H1 (cell line): ENCODE data around the gene GABRB2. TPM values are rescaled to one million over a fixed set of nuclear protein-coding genes. Genes with fewer than 3 reads are reported as not detected.
A peak's percentile ranks its signal among the peaks of the same experiment; 100 is the strongest.

ENCODE experiments used
- CTCF ChIA-PET: fragments of 300-600 bp; sonication (Branson Sonifier 250); formaldehyde crosslinking; loops from one replicate; lab custom pipeline; 2021; ENCODE audit not compliant: partially characterized antibody; lab: Charles Lee
- POLR2A ChIA-PET: fragments of 300-600 bp; sonication (Branson Sonifier 250); formaldehyde crosslinking; loops from one replicate; lab custom pipeline; 2021; ENCODE audit warnings: inconsistent platforms; ENCODE audit not compliant: partially characterized antibody; lab: Charles Lee
- DNase-seq, 2 experiments: peaks; one replicate each; pipeline versions ENCODE4 v3.0.0 to v3.0.0-alpha.2; 2010 to 2022; ENCODE audit warnings: low spot score in 2 of 2, low read depth in 1 of 2, mixed read lengths in 1 of 2
- FAIRE-seq: peaks from 2 replicates; lab custom pipeline; 2011; peaks lifted over from hg19 to GRCh38; lab: Jason Lieb, UNC
- H2AFZ ChIP-seq: 2 replicates; pipeline ENCODE4 v1.8.1; 2012; ENCODE audit warnings: low read length, inconsistent platforms
- H2AK5ac ChIP-seq: 2 replicates; pipeline ENCODE4 v1.6.1; 2013; ENCODE audit warnings: low read depth, low read length
- H2BK120ac ChIP-seq: replicated peaks from 2 replicates; pipeline ENCODE3; 2013; ENCODE audit warnings: low read depth, low read length, inconsistent platforms
- H2BK12ac ChIP-seq: 2 replicates; pipeline ENCODE4 v1.6.1; 2013; ENCODE audit warnings: low read depth, low read length
- H2BK15ac ChIP-seq: 2 replicates; pipeline ENCODE4 v1.6.1; 2013; ENCODE audit warnings: low read length
- H2BK20ac ChIP-seq: 2 replicates; pipeline ENCODE4 v1.6.1; 2013; ENCODE audit warnings: low read length
- H2BK5ac ChIP-seq: 2 replicates; pipeline ENCODE4 v1.6.1; 2013; ENCODE audit warnings: low read depth, low read length
- H3K14ac ChIP-seq: 2 replicates; pipeline ENCODE4 v1.6.1; 2013; ENCODE audit warnings: inconsistent platforms; ENCODE audit not compliant: insufficient read length
- H3K18ac ChIP-seq: 2 replicates; pipeline ENCODE4 v1.6.1; 2013; ENCODE audit warnings: low read length; ENCODE audit errors: extremely low read depth
- H3K23ac ChIP-seq: 2 replicates; pipeline ENCODE4 v1.6.1; 2013; ENCODE audit warnings: inconsistent platforms; ENCODE audit not compliant: insufficient read length
- H3K23me2 ChIP-seq: 2 replicates; pipeline ENCODE4 v1.6.1; 2013; ENCODE audit warnings: low read depth, low read length
- H3K27ac ChIP-seq: 2 replicates; pipeline ENCODE4 v1.6.1; 2011; ENCODE audit warnings: low read depth, low read length, inconsistent platforms
- H3K27me3 ChIP-seq, 4 experiments: replicated peaks in 1 of 4; 1 replicate in 1 of 4; 2 replicates in 3 of 4; pipeline versions ENCODE4 v1.6.1 to v1.8.1; 2011 to 2013; ENCODE audit warnings: low read length in 3 of 4, mild to moderate bottlenecking in 3 of 4, inconsistent platforms in 2 of 4, mixed read lengths in 2 of 4, moderate library complexity in 1 of 4; ENCODE audit not compliant: control insufficient read depth in 3 of 4, insufficient read depth in 3 of 4; ENCODE audit errors: extremely low read depth in 1 of 4
- H3K36me3 ChIP-seq, 4 experiments: 2 replicates each; pipeline versions ENCODE4 v1.6.1 to v1.8.1; 2011 to 2013; ENCODE audit warnings: mild to moderate bottlenecking in 4 of 4, low read length in 3 of 4, moderate library complexity in 2 of 4, control low read depth in 1 of 4, inconsistent platforms in 1 of 4; ENCODE audit not compliant: insufficient read depth in 4 of 4, control insufficient read depth in 2 of 4
- H3K4ac ChIP-seq: replicated peaks from 2 replicates; pipeline ENCODE3; 2013; ENCODE audit warnings: low read length, low read depth, mixed read lengths, inconsistent platforms; ENCODE audit not compliant: insufficient read length
- H3K4me1 ChIP-seq, 4 experiments: replicated peaks in 1 of 4; 1 replicate in 1 of 4; 2 replicates in 3 of 4; pipeline versions ENCODE4 v1.6.1 to v1.8.1; 2011 to 2013; ENCODE audit warnings: low read length in 3 of 4, inconsistent platforms in 2 of 4, mixed read lengths in 1 of 4; ENCODE audit not compliant: insufficient read depth in 4 of 4, control insufficient read depth in 3 of 4
- H3K4me2 ChIP-seq, 2 experiments: 2 replicates each; pipeline versions ENCODE4 v1.6.1 to v1.8.1; 2011 to 2013; ENCODE audit warnings: low read depth in 2 of 2, low read length in 2 of 2, control low read depth in 1 of 2, inconsistent platforms in 1 of 2, mild to moderate bottlenecking in 1 of 2; ENCODE audit not compliant: insufficient read depth in 1 of 2
- H3K4me3 ChIP-seq, 4 experiments: fragments of 200-600, 300-600 bp in 1 of 4; sonication (generic), shearing (Covaris generic), sonication (Bioruptor Twin) in 1 of 4; 2 replicates each; pipeline versions ENCODE4 v1.5.1 to v1.8.1; 2011 to 2016; ENCODE audit warnings: low read length in 4 of 4, low read depth in 3 of 4, control low read depth in 2 of 4, inconsistent platforms in 2 of 4, mild to moderate bottlenecking in 2 of 4, mixed read lengths in 1 of 4, moderate library complexity in 1 of 4; ENCODE audit not compliant: insufficient read depth in 2 of 4; ENCODE audit errors: extremely low read depth in 1 of 4
- H3K56ac ChIP-seq: replicated peaks from 2 replicates; pipeline ENCODE3; 2013; ENCODE audit warnings: low read depth, mild to moderate bottlenecking, mixed read lengths, low read length, inconsistent platforms; ENCODE audit not compliant: insufficient read length
- H3K79me1 ChIP-seq: 2 replicates; pipeline ENCODE4 v1.6.1; 2013; ENCODE audit warnings: low read depth, low read length, control low read depth
- H3K79me2 ChIP-seq, 2 experiments: 2 replicates each; pipeline versions ENCODE4 v1.6.1 to v1.8.1; 2012 to 2013; ENCODE audit warnings: low read length in 2 of 2, mild to moderate bottlenecking in 2 of 2, inconsistent platforms in 1 of 2; ENCODE audit not compliant: insufficient read depth in 2 of 2, control insufficient read depth in 1 of 2
- H3K9ac ChIP-seq, 4 experiments: replicated peaks in 1 of 4; 1 replicate in 1 of 4; 2 replicates in 3 of 4; pipeline versions ENCODE4 v1.6.1 to v1.8.1; 2011 to 2013; ENCODE audit warnings: low read depth in 3 of 4, low read length in 3 of 4, control low read depth in 2 of 4, mild to moderate bottlenecking in 2 of 4, moderate library complexity in 2 of 4, inconsistent platforms in 1 of 4; ENCODE audit errors: extremely low read depth in 1 of 4
- H3K9me3 ChIP-seq, 2 experiments: 2 replicates each; pipeline versions ENCODE4 v1.6.1 to v1.8.1; 2012 to 2013; ENCODE audit warnings: mild to moderate bottlenecking in 2 of 2, moderate library complexity in 2 of 2, control low read depth in 1 of 2, inconsistent platforms in 1 of 2, low read depth in 1 of 2, low read length in 1 of 2, mixed read lengths in 1 of 2; ENCODE audit not compliant: insufficient read depth in 2 of 2
- H4K20me1 ChIP-seq, 2 experiments: replicated peaks in 1 of 2; 2 replicates each; pipeline versions ENCODE3 to v1.8.1; 2011 to 2013; ENCODE audit warnings: inconsistent platforms in 2 of 2, low read length in 2 of 2, mild to moderate bottlenecking in 1 of 2; ENCODE audit not compliant: insufficient read depth in 2 of 2, control insufficient read depth in 1 of 2
- H4K5ac ChIP-seq: 2 replicates; pipeline ENCODE4 v1.6.1; 2013; ENCODE audit warnings: low read length, low read depth, mixed read lengths, inconsistent platforms; ENCODE audit not compliant: insufficient read length
- H4K8ac ChIP-seq: 2 replicates; pipeline ENCODE4 v1.8.0; 2013; ENCODE audit warnings: mild to moderate bottlenecking, moderate library complexity, low read length, inconsistent platforms; ENCODE audit not compliant: insufficient read depth; ENCODE audit errors: extremely low read depth
- H4K91ac ChIP-seq: replicated peaks from 2 replicates; pipeline ENCODE3; 2013; ENCODE audit warnings: low read length, mixed read lengths, inconsistent platforms; ENCODE audit not compliant: insufficient read length
- CHD2 ChIP-seq: IDR thresholded peaks from 2 replicates; pipeline ENCODE4 v1.6.1; 2012; ENCODE audit warnings: low read length, improper control_type of control experiment
- CTCF ChIP-seq, 3 experiments: IDR thresholded peaks; 1 replicate in 2 of 3; 2 replicates in 1 of 3; pipeline versions ENCODE4 v1.5.1 to v1.6.1; 2011; ENCODE audit warnings: low read length in 3 of 3, mild to moderate bottlenecking in 3 of 3, inconsistent platforms in 2 of 3, low read depth in 1 of 3, moderate library complexity in 1 of 3; ENCODE audit not compliant: insufficient read depth in 1 of 3; ENCODE audit errors: control extremely low read depth in 1 of 3
- EGR1 ChIP-seq: IDR thresholded peaks from 2 replicates; pipeline ENCODE4 v1.6.1; 2011; ENCODE audit warnings: low read depth, low read length, borderline replicate concordance
- KDM1A ChIP-seq: fragments of 200-600, 300-600 bp; sonication (generic); IDR thresholded peaks from 2 replicates; pipeline ENCODE4 v1.7.1; 2016; ENCODE audit warnings: mild to moderate bottlenecking, low read length, borderline replicate concordance
- KDM5A ChIP-seq: fragments of 200-600 bp; IDR thresholded peaks from 2 replicates; pipeline ENCODE4 v1.7.1; 2012; ENCODE audit warnings: mild to moderate bottlenecking, low read length, inconsistent platforms, mixed read lengths
- POLR2AphosphoS5 ChIP-seq: IDR thresholded peaks from 2 replicates; pipeline ENCODE4 v1.6.1; 2011; ENCODE audit warnings: low read depth, low read length
- RAD21 ChIP-seq, 2 experiments: IDR thresholded peaks in 1 of 2; conservative IDR thresholded peaks in 1 of 2; 2 replicates each; pipeline ENCODE4 v1.6.1; 2011; ENCODE audit warnings: low read depth in 2 of 2, low read length in 2 of 2, improper control_type of control experiment in 1 of 2, inconsistent platforms in 1 of 2, mild to moderate bottlenecking in 1 of 2, moderate library complexity in 1 of 2
- TAF1 ChIP-seq: IDR thresholded peaks from 2 replicates; pipeline ENCODE4 v1.6.1; 2011; ENCODE audit warnings: mild to moderate bottlenecking, low read depth, low read length
- TBP ChIP-seq: IDR thresholded peaks from 2 replicates; pipeline ENCODE4 v1.6.1; 2011; ENCODE audit warnings: low read depth, low read length, improper control_type of control experiment
- YY1 ChIP-seq: IDR thresholded peaks from 2 replicates; pipeline ENCODE4 v1.6.1; 2011; ENCODE audit warnings: low read depth, mild to moderate bottlenecking, low read length
- WGBS, 2 experiments: shearing (Covaris generic) in 1 of 2; methylation state at CpG; one replicate each; pipeline versions ENCODE4 v1.1.6 to v1.1.7; 2013 to 2015; ENCODE audit warnings: low lambda C conversion rate in 2 of 2, mixed read lengths in 2 of 2, inconsistent platforms in 1 of 2, low coverage in 1 of 2, missing lambda C conversion rate in 1 of 2; ENCODE audit not compliant: insufficient replicate concordance in 2 of 2, insufficient coverage in 1 of 2, insufficient read length in 1 of 2; ENCODE audit errors: extremely low coverage in 1 of 2, missing lambda C conversion rate in 1 of 2; 5-methylcytosine and 5-hydroxymethylcytosine counted together
- polyA plus RNA-seq, 7 experiments: library from polyadenylated mRNA; depleted of rRNA in 3 of 7; stranded (reverse) in 5 of 7; unstranded in 2 of 7; fragments of >200 nt in 5 of 7; fragments of 200-250 nt in 2 of 7; gene quantifications; 1 replicate in 5 of 7; 2 replicates in 1 of 7; 4 replicates in 1 of 7; pipeline versions ENCODE4 v1.2.1 to v1.2.3, GENCODE V29; 2011 to 2013; ENCODE audit warnings: missing spikeins in 2 of 7, mixed read lengths in 2 of 7
- total RNA-seq: library from RNA; stranded (reverse); fragmentation: NEBNext Ultra II Directional; extraction: Animal tissue kit (Norgen Biotek cat#: 25700); gene quantifications from 2 replicates; pipeline ENCODE4 v1.2.1, GENCODE V29; 2021

Gene GABRB2
- total and polyA plus RNA-seq, 2 of the 8 experiments (the other 6 are each of a cell fraction or from before 2014, with no cell fraction given), result 0.54 to 1.9 TPM

- POLR2A ChIA-PET, result no interaction called here
- no peak overlapping the region for H3K14ac ChIP-seq
- H2BK5ac ChIP-seq, result no peak overlapping the region
- H3K4me2 ChIP-seq, result no peak overlapping the region
- no peak overlapping the region for H4K8ac ChIP-seq
- no peak overlapping the region for H2AFZ ChIP-seq
- WGBS, 2 experiments, result 82% methylated on average over 2 of the region's 2 CpGs; no CpG with 5 or more reads in 1 of the 2 experiments
- no peak overlapping the region for H3K27ac ChIP-seq
- H3K23ac ChIP-seq, result no peak overlapping the region
- DNase-seq, result no peak
- H4K20me1 ChIP-seq, result no peaks in the 10 kb centered on the region
- peaks cover 0 to 1% (median 0%) of the 10 kb centered on the region in 4 experiments; a peak in 2 of 7 replicates for H3K27me3 ChIP-seq
- CTCF ChIA-PET, result interaction anchor here (0.7 to 1.5 kb wide), 8 partner anchors 8 to 852 kb away, joined by 3 to 6 read pairs (median 3); no protein-coding TSS in a partner anchor
- H3K4ac ChIP-seq, result no peak overlapping the region
- no peak overlapping the region for H2BK120ac ChIP-seq
- H3K9me3 ChIP-seq, result no peaks in the 10 kb centered on the region
- no peak overlapping the region for H3K4me3 ChIP-seq
- no peak overlapping the region for H3K18ac ChIP-seq
- H3K79me1 ChIP-seq, result no peaks in the 10 kb centered on the region
- FAIRE-seq, result no peak
- H3K4me1 ChIP-seq, result no peaks in the 10 kb centered on the region
- no peaks in the 10 kb centered on the region for H3K79me2 ChIP-seq
- no peak for TF ChIP-seq TAF1
- no peak for TF ChIP-seq POLR2AphosphoS5
- TF ChIP-seq EGR1, result no peak
- TF ChIP-seq CHD2, result no peak
- no peak for TF ChIP-seq KDM1A
- peak; percentile 47 to 55 for TF ChIP-seq RAD21 (IDR thresholded peaks at IDR 0.05 in 1 of 2, conservative IDR thresholded peaks at IDR 0.05 in 1 of 2; ENCODE audit: low read depth in 2 of 2, low read length in 2 of 2)
- no peak for TF ChIP-seq KDM5A
- TF ChIP-seq YY1, result no peak
- TF ChIP-seq TBP, result no peak
- peak; percentile 8 to 38 (median 29) for TF ChIP-seq CTCF (IDR thresholded peaks at IDR 0.05; ENCODE audit: control extremely low read depth in 1 of 3, insufficient read depth in 1 of 3, low read depth in 1 of 3, low read length in 3 of 3)
- no peak overlapping the region for H2BK12ac ChIP-seq
- H3K23me2 ChIP-seq, result no peaks in the 10 kb centered on the region
- H3K9ac ChIP-seq, result no peak overlapping the region
- no peak overlapping the region for H2BK20ac ChIP-seq
- H3K56ac ChIP-seq, result no peak overlapping the region
- H4K91ac ChIP-seq, result no peak overlapping the region
- H2BK15ac ChIP-seq, result no peak overlapping the region
- no peak overlapping the region for H2AK5ac ChIP-seq
- no peak overlapping the region for H4K5ac ChIP-seq
- no peaks in the 10 kb centered on the region for H3K36me3 ChIP-seq
Observed at GRCh38 chr5:161535762-161536161, 10.8 kb downstream of the GABRB2 start.
